ENCODE results near the gene SCGB3A1.

GRCh38 chr5:180595381-180596114, 4.2 kb upstream of the SCGB3A1 start:
- TF ChIP-seq EZH2phosphoT487 (IDR thresholded peaks at IDR 0.05; ENCODE audit: insufficient read depth, low read depth), result no peak
- TF ChIP-seq EZH2 (IDR thresholded peaks at IDR 0.05; ENCODE audit: insufficient read depth, poor library complexity, severe bottlenecking), result no peak

All from GM23248 (cell line).